DMS153 (cell line): Measurements from ENCODE around the gene ABHD12B.
"Not testable (repeated sequence)": the region's sequence is repeated elsewhere in the genome, so short reads cannot be mapped to it uniquely, and the experiment has no call there.

Experiments
- DNase-seq: peaks from one replicate; lab custom pipeline; 2025; lab: John Stamatoyannopoulos, UW

Gene ABHD12B

GRCh38 chr14:50897005-50897404, 25.2 kb downstream of the ABHD12B start:
- not testable (repeated sequence) for DNase-seq

- no peak for DNase-seq
Observed at GRCh38 chr14:50897658-50898175, 25.9 kb downstream of the ABHD12B start.

- DNase-seq: no peak
Observed at GRCh38 chr14:50901361-50901760, 29.5 kb downstream of the ABHD12B start.

GRCh38 chr14:50904719-50905118, 32.9 kb downstream of the ABHD12B start:
- DNase-seq: no peak

GRCh38 chr14:50906326-50907065, 34.6 kb downstream of the ABHD12B start:
- DNase-seq: no peak

- DNase-seq: no peak
Observed at GRCh38 chr14:50910495-50911420, 38.9 kb downstream of the ABHD12B start.

GRCh38 chr14:50917449-50917848, 45.6 kb downstream of the ABHD12B start:
- no peak for DNase-seq

- not testable (repeated sequence) for DNase-seq
Observed at GRCh38 chr14:50919524-50919923, 47.7 kb downstream of the ABHD12B start.

GRCh38 chr14:50920482-50921230, 48.8 kb downstream of the ABHD12B start:
- no peak for DNase-seq

- DNase-seq: no peak
Observed at GRCh38 chr14:50922803-50923202, 51.0 kb downstream of the ABHD12B start.

GRCh38 chr14:50924236-50924635, 52.4 kb downstream of the ABHD12B start:
- no peak for DNase-seq

GRCh38 chr14:50924843-50925242, 53.0 kb downstream of the ABHD12B start:
- DNase-seq: no peak

GRCh38 chr14:50926851-50927386, 55.1 kb downstream of the ABHD12B start:
- DNase-seq: no peak

GRCh38 chr14:50928002-50928635, 56.3 kb downstream of the ABHD12B start:
- no peak for DNase-seq

GRCh38 chr14:50929506-50929905, 57.7 kb downstream of the ABHD12B start:
- no peak for DNase-seq

- DNase-seq: no peak
Observed at GRCh38 chr14:50931559-50931958, 59.7 kb downstream of the ABHD12B start.

- DNase-seq: peak; percentile 51
Observed at GRCh38 chr14:50932156-50932555, 60.3 kb downstream of the ABHD12B start.

- DNase-seq: no peak
Observed at GRCh38 chr14:50932592-50933495, 61.0 kb downstream of the ABHD12B start.

GRCh38 chr14:50935126-50936015, 63.5 kb downstream of the ABHD12B start:
- no peak for DNase-seq
